ENCODE measurements around the gene DSC1. TPM values are rescaled to one million over a fixed set of nuclear protein-coding genes. Genes with fewer than 3 reads are reported as not detected.

The DSC1 gene
- total RNA-seq, 1 donor from 2014 or later = not detected

GRCh38 chr18:31097666-31098065, 65.0 kb downstream of the DSC1 start:
- TF ChIP-seq CTCF (IDR thresholded peaks at IDR 0.05) = no peak
- intact Hi-C loops (cut with DNase I) = no loop called here

GRCh38 chr18:31093880-31094279, 68.8 kb downstream of the DSC1 start:
- H3K4me3 ChIP-seq = no peak overlapping the region
- no peaks in the 10 kb centered on the region for H3K4me1 ChIP-seq
- H3K9me3 ChIP-seq = no peaks in the 10 kb centered on the region
- H3K27me3 ChIP-seq = no peaks in the 10 kb centered on the region
- no peak for TF ChIP-seq CTCF (IDR thresholded peaks at IDR 0.05)
- no peak overlapping the region for H3K27ac ChIP-seq
- no peak for DNase-seq (ENCODE audit: low spot score in 2 of 2)
- intact Hi-C loops (cut with DNase I) = no loop called here
- H3K36me3 ChIP-seq = no peaks in the 10 kb centered on the region

More at GRCh38 chr18:31097666-31098065, 65.0 kb downstream of the DSC1 start:
- Histone ChIP-seq H3K4me1 (no peaks in the 10 kb centered on the region), H3K4me3 (no peak overlapping the region), H3K36me3 (no peaks in the 10 kb centered on the region), H3K27me3 (no peaks in the 10 kb centered on the region), H3K27ac (no peak overlapping the region), H3K9me3 (no peaks in the 10 kb centered on the region)
- DNase-seq (ENCODE audit: low spot score in 2 of 2) = no peak

GRCh38 chr18:31093294-31093693, 69.4 kb downstream of the DSC1 start:
- Histone ChIP-seq H3K4me1 (no peaks in the 10 kb centered on the region), H3K27me3 (no peaks in the 10 kb centered on the region), H3K27ac (no peak overlapping the region), H3K4me3 (no peak overlapping the region), H3K36me3 (no peaks in the 10 kb centered on the region), H3K9me3 (no peaks in the 10 kb centered on the region)
- no peak for DNase-seq (ENCODE audit: low spot score in 2 of 2)
- no peak for TF ChIP-seq CTCF (IDR thresholded peaks at IDR 0.05)
- intact Hi-C loops (cut with DNase I) = no loop called here

- Histone ChIP-seq H3K9me3 (no peaks in the 10 kb centered on the region), H3K4me1 (no peaks in the 10 kb centered on the region), H3K36me3 (no peaks in the 10 kb centered on the region), H3K4me3 (no peak overlapping the region), H3K27ac (no peak overlapping the region), H3K27me3 (no peaks in the 10 kb centered on the region)
- TF ChIP-seq CTCF (IDR thresholded peaks at IDR 0.05) = no peak
- no peak for DNase-seq (ENCODE audit: low spot score in 2 of 2)
- intact Hi-C loops (cut with DNase I) = no loop called here
Measured at GRCh38 chr18:31091350-31091749, 71.3 kb downstream of the DSC1 start.

- intact Hi-C loops (cut with DNase I) = no loop called here
- no peaks in the 10 kb centered on the region for H3K9me3 ChIP-seq
- H3K4me3 ChIP-seq = no peak overlapping the region
- no peaks in the 10 kb centered on the region for H3K36me3 ChIP-seq
- H3K27me3 ChIP-seq = no peaks in the 10 kb centered on the region
- DNase-seq (ENCODE audit: low spot score in 2 of 2) = no peak
- no peak overlapping the region for H3K27ac ChIP-seq
- no peaks in the 10 kb centered on the region for H3K4me1 ChIP-seq
- TF ChIP-seq CTCF (IDR thresholded peaks at IDR 0.05) = no peak
Measured at GRCh38 chr18:31088532-31088931, 74.1 kb downstream of the DSC1 start.

GRCh38 chr18:31079973-31080372, 82.7 kb downstream of the DSC1 start:
- DNase-seq (ENCODE audit: low spot score in 2 of 2) = no peak
- no peaks in the 10 kb centered on the region for H3K36me3 ChIP-seq
- intact Hi-C loops (cut with DNase I) = no loop called here

More at GRCh38 chr18:31079973-31080372, 82.7 kb downstream of the DSC1 start:
- no peaks in the 10 kb centered on the region for H3K27me3 ChIP-seq
- no peak for TF ChIP-seq CTCF (IDR thresholded peaks at IDR 0.05)
- H3K9me3 ChIP-seq = no peaks in the 10 kb centered on the region
- H3K4me3 ChIP-seq = no peak overlapping the region
- no peaks in the 10 kb centered on the region for H3K4me1 ChIP-seq
- no peak overlapping the region for H3K27ac ChIP-seq
